IPS-20b (cell line): Measurements from ENCODE around the gene VARS1.
"Not testable (repeated sequence)": the region's sequence is repeated elsewhere in the genome, so short reads cannot be mapped to it uniquely, and the experiment has no call there.

Experiments
- H3K27ac ChIP-seq: one replicate; pipeline ENCODE4 v1.5.1; 2013; ENCODE audit warnings: low read length
- H3K27me3 ChIP-seq: 2 replicates; pipeline ENCODE4 v1.6.1; 2013; ENCODE audit warnings: mild to moderate bottlenecking, low read length, inconsistent platforms; ENCODE audit not compliant: insufficient read depth
- H3K36me3 ChIP-seq: 2 replicates; pipeline ENCODE4 v1.6.1; 2013; ENCODE audit warnings: low read depth, mild to moderate bottlenecking, inconsistent platforms, low read length, moderate library complexity; ENCODE audit not compliant: insufficient read depth
- H3K4me1 ChIP-seq: 2 replicates; pipeline ENCODE4 v1.6.1; 2013; ENCODE audit warnings: mild to moderate bottlenecking, control low read depth, inconsistent platforms, low read length, moderate library complexity; ENCODE audit not compliant: insufficient read depth
- H3K4me3 ChIP-seq: 2 replicates; pipeline ENCODE4 v1.5.1; 2013; ENCODE audit warnings: mild to moderate bottlenecking, low read length, inconsistent platforms
- H3K9ac ChIP-seq: 2 replicates; pipeline ENCODE4 v1.6.1; 2013; ENCODE audit warnings: low read depth, mild to moderate bottlenecking, inconsistent platforms, low read length, moderate library complexity
- H3K9me3 ChIP-seq: 2 replicates; pipeline ENCODE4 v1.6.1; 2013; ENCODE audit warnings: mild to moderate bottlenecking, low read depth, low read length, inconsistent platforms; ENCODE audit not compliant: insufficient read depth

VARS1 gene

DNA sequence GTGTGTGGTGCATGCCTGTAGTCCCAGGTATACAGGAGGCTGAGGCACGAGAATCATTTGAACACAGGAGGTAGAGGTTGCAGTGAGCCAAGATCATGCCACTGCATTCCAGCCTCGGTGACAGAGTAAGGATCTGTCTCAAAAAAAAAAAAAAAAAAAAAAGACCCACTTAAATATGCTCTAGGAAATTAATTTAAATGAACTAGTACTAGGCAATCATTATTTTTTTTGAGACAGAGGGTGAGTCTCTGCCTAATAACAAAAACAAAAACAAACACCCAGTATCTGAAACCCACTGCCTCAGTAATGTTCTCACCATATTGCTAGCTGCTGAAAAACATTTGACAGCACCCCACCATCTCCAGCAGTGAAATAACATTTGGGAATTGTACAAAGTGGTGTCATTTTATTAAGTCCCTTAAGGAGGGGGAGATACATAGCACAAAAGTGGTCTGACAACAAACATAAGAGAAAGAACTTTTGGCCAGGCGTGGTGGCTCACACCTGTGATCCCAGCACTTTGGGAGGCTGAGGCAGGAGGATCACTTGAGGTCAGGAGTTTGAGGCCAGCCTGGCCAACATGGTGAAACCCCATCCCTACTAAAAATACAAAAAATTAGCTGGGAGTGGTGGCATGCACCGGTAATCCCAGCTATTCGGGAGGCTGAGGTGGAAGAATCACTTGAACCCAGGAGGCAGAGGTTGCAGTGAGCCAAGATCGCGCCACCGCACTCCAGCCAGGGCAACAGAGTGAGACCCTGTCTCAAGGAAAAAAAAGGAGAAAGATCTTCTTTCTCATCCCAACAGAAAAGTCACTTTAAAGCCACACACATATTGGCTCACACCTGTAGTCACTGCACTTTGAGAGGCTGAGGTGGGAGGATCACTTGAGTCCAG is 5.7 kb upstream of the VARS1 start:
- not testable (repeated sequence) for H3K9me3 ChIP-seq, H3K4me3 ChIP-seq, H3K27ac ChIP-seq, H3K4me1 ChIP-seq, H3K9ac ChIP-seq, H3K27me3 ChIP-seq
- peaks cover 52% of the 10 kb centered on the region; the same call in 1 of the 2 replicates for H3K36me3 ChIP-seq

DNA sequence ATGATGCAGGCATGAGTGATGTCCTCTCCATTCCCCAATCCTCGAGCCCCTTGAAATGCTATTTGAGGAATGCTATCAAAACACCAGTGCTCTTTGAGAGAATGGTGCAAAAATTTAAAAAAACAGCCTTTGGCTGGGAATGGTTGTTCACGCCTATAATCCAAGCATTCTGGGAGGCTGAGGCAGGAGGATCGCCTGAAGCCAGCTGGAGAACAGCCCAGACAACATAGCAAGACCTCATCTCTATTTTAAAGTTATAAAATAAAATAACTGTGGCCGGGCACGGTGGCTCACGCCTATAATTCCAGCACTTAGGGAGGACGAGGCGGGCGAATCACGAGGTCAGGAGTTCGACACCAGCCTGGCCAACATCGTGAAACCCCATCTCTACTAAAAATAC is 4.2 kb upstream of the VARS1 start:
- Histone ChIP-seq H3K9me3 (no peaks in the 10 kb centered on the region), H3K36me3 (peaks cover 52% of the 10 kb centered on the region; the same call in 1 of the 2 replicates), H3K9ac (no peak overlapping the region), H3K27ac (no peak overlapping the region), H3K4me3 (no peak overlapping the region), H3K4me1 (no peaks in the 10 kb centered on the region), H3K27me3 (no peaks in the 10 kb centered on the region)

DNA sequence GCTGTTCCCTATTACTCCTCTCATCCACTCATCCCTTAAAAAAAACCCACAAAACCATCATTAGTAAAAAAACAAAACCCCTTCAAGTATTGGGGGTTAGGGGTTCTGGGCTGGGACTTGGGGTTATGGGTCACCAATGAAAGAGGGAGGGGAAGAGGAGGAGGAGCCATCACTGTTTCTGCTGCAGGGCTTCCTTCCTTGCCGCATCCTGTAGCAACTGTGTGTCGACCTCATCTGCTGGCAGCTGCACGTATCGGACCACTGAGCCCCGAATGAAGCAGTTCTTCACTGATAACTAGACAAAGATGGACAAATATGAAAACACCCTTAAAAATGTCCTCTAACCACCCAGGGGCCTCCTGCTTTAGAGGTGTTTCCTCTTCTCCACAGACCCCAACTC is 2.0 kb upstream of the VARS1 start:
- Histone ChIP-seq H3K4me3 (no peak overlapping the region), H3K9ac (no peak overlapping the region), H3K4me1 (no peaks in the 10 kb centered on the region), H3K9me3 (no peaks in the 10 kb centered on the region), H3K27me3 (no peaks in the 10 kb centered on the region), H3K27ac (no peak overlapping the region), H3K36me3 (peaks cover 44% of the 10 kb centered on the region)

DNA sequence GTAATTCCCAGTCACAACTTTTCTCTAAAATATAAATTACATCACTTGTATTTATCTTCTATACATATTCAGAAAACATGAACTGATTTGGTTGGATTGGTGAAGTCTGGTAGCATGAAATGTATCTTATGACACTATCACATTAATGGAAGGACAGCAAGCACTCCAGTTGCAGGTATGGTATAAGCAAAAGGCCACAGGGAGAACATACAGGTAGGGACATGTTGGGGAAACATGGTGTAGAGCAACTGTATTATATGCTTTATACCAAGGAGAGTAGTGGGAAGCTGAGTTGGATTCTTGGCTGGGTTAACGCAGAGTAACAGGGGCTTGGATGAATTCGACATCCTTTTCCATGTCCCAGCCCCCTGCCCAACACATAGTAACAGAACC is 1.4 kb upstream of the VARS1 start:
- Histone ChIP-seq H3K4me3 (no peak overlapping the region), H3K9me3 (no peaks in the 10 kb centered on the region), H3K36me3 (peaks cover 48% of the 10 kb centered on the region), H3K27me3 (no peaks in the 10 kb centered on the region), H3K4me1 (no peaks in the 10 kb centered on the region), H3K9ac (no peak overlapping the region), H3K27ac (no peak overlapping the region)

DNA sequence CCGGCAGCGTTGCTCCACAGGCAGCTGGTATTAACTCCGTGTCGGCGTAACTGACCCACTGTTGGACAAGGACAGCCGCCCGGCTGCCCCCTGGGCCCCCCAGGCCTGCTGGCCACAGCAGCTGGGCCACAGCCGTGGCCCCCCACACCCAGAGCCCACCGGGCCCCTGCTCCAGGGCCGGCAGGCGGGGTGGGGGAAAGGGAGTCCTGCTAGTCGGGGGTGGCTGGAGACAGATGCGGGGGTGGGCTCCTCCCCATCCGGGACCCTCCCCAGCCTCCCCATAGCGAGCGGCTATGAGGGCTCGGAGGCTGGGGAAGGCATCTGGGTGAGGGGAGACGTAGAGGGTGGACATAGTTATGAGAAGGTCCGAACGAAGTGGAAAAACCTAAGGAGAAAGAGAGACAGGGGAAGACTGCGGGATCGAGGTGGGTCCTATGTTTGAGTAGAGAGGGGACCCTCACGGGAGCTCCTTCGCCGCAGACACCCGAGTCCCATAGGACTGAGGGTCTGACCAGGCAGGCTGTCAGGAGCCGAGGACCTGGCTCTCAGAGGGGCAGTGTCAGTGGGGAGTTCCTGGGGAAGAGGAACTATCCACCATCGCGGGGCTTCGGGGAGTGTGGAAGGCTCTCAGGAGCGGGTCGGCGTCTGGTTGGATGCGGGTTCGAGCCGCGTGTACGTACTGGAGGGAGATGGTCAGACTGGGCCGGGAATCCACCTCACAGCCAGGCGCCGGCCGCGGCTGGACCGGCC is 511 bp downstream of the VARS1 start:
- Histone ChIP-seq H3K4me1 (no peaks in the 10 kb centered on the region), H3K36me3 (peaks cover 57% of the 10 kb centered on the region), H3K9me3 (no peaks in the 10 kb centered on the region), H3K27ac (peak overlapping the region; percentile 87), H3K4me3 (peak overlapping the region; percentile 96), H3K9ac (peak overlapping the region; percentile 99), H3K27me3 (no peaks in the 10 kb centered on the region)

DNA sequence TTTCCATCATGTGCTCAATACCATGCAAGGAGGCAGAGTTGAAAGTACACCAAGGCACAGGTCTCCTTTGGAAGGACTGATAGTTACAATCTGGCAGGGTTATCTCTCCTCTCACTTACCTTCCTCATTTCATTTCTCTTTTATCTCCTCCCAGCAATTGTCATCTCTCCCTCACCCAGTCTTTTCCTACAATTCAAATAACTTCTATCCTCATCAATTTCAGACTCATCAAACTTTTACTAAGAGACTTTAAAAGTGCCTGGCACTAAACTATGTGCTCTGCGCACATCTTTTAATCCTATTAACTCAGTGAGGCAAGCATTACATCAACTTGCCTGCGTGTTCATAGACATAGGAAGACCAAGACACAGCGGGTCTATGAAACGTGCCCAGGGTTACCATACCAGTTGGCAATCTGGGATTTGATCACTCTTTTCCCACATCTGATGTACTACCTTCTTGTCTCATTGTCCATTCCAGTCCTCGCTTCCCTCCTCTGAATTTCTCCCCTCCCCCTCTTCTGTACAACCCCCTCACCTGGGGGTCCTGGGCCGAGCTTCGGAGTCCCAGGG is 1.2 kb downstream of the VARS1 start:
- H3K36me3 ChIP-seq: peaks cover 57% of the 10 kb centered on the region
- peak overlapping the region; percentile 96 for H3K4me3 ChIP-seq
- no peak overlapping the region for H3K27ac ChIP-seq
- H3K9me3 ChIP-seq: no peaks in the 10 kb centered on the region
- no peaks in the 10 kb centered on the region for H3K4me1 ChIP-seq
- peak overlapping the region; percentile 99 for H3K9ac ChIP-seq
- H3K27me3 ChIP-seq: no peaks in the 10 kb centered on the region

DNA sequence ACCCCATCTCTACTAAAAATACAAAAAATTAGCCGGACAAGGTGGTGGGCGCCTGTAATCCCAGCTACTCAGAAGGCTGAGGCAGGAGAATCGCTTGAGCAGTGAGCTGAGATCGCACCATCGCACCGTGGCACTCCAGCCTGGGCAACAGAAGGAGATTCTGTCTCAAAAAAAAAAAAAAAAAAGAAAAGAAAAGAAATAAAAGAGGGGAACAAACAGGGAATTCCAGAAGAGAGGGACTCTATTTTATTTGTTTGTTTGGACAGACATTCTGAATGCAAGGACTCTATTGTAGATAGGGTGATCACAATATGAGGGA is 1.7 kb downstream of the VARS1 start:
- Histone ChIP-seq H3K4me3 (peak overlapping the region; percentile 96), H3K9ac (peak overlapping the region; percentile 99; the same call in 1 of the 2 replicates), H3K36me3 (peaks cover 59% of the 10 kb centered on the region)
- H3K4me1 ChIP-seq, H3K9me3 ChIP-seq, H3K27ac ChIP-seq, H3K27me3 ChIP-seq: not testable (repeated sequence)

DNA sequence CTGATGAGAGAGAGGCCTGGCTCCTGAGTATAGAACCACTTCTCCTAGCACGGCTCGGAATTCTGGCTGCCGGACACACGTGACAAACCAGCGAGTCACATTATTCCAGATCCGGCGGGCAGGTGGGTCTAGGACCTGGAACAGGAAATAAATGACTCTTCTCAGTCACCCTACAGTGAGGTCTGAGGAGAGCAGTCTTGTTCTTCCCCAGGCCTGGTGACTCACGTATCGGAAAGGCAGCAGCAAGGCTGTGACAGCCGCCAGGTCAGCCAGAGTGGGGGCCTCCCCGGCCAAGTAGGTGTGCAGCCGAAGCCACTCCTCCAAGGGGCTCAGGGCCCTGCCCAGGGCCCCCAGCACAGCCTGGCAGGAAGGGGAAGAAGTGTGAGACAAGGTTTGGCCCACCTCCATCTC is 2.8 kb downstream of the VARS1 start:
- H3K4me3 ChIP-seq: no peak overlapping the region
- H3K9ac ChIP-seq: no peak overlapping the region
- H3K27me3 ChIP-seq: no peaks in the 10 kb centered on the region
- H3K4me1 ChIP-seq: no peaks in the 10 kb centered on the region
- peaks cover 53% of the 10 kb centered on the region for H3K36me3 ChIP-seq
- no peak overlapping the region for H3K27ac ChIP-seq
- no peaks in the 10 kb centered on the region for H3K9me3 ChIP-seq

DNA sequence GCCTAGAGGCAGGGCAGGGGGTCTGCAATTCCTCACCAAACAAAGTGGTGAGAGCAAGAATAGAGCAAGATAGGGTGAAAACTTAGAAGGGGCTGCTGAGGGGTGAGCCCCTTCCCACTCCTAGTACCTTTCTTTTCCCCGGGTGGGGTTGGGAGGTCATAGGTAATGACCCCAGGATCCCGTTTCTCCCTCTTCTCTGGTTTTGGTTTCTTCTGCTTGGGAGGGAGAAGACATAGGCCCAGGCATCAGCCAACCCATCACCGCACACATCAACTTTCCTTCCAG is 3.5 kb downstream of the VARS1 start:
- no peaks in the 10 kb centered on the region for H3K9me3 ChIP-seq
- no peak overlapping the region for H3K27ac ChIP-seq
- H3K9ac ChIP-seq: no peak overlapping the region
- H3K4me1 ChIP-seq: no peaks in the 10 kb centered on the region
- H3K36me3 ChIP-seq: peaks cover 50% of the 10 kb centered on the region
- no peaks in the 10 kb centered on the region for H3K27me3 ChIP-seq
- H3K4me3 ChIP-seq: no peak overlapping the region

DNA sequence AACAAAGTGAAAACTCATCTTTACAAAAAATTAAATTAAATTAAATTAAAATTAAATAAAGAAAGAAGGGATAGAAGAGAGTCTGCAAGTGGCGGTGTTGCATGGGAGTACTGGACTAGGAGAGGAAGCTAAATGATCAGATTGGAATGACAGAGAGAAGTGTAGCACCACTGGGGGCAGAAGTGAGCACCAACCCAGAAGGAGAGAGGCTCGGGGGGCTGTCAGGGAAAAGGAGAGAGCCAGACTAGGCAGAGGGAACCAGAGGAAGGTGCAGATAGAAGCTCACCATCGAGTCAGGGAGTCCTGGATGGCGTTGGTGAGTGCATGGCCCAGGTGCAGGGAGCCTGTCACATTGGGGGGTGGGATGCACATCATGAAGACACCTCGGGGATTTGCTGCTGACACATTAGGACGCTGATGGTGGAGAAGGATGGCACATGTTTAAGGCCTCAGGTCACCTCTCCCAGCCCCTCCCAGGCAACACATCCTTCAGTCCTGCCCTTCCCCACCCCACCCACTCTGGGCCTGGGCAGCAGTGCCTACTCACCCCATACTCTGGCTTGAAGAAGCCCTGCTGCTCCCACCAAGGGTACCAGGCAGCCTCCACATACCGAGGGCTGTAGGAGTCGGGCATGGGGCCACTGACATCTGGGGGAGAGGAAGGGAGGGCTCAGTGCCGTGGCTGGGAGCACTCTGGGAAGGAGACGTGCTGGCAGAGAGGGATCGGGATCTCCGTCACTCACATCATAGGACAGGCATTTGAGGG is 4.0 kb downstream of the VARS1 start:
- Histone ChIP-seq H3K9ac (no peak overlapping the region), H3K9me3 (no peaks in the 10 kb centered on the region), H3K4me1 (no peaks in the 10 kb centered on the region), H3K27me3 (no peaks in the 10 kb centered on the region), H3K36me3 (peaks cover 49% of the 10 kb centered on the region), H3K4me3 (no peak overlapping the region), H3K27ac (no peak overlapping the region)

DNA sequence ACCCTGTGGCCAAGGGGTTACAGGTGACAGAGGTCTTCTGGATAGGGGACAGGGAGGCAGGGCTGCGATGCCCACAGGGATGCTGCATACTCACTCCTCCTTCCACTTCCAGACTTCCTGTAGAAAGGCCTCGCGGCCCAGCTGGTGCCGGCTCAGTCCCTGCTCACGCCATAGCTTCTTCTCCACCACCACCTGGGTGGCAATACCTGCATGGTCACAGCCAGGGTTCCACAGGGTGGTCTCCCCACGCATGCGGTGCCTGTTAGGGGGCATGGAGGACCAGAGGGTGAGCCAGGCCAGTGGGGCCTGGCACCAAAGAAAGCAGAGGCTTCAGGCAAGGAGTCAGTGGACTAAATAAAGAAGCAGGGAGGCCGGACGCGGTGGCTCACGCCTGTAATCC is 10.1 kb downstream of the VARS1 start:
- Histone ChIP-seq H3K36me3 (peaks cover 80% of the 10 kb centered on the region), H3K4me3 (no peak overlapping the region), H3K9me3 (no peaks in the 10 kb centered on the region)

More for the DNA sequence above, 10.1 kb downstream of the VARS1 start:
- Histone ChIP-seq H3K27me3 (no peaks in the 10 kb centered on the region), H3K4me1 (no peaks in the 10 kb centered on the region), H3K9ac (no peak overlapping the region), H3K27ac (no peak overlapping the region)
